Vagina (tissue), 2 donors: ENCODE results near the gene LYPLAL1. TPM values are rescaled to one million over a fixed set of nuclear protein-coding genes. Genes with fewer than 3 reads are reported as not detected.

Experiments used
- DNase-seq, 2 donors: peaks; one replicate each; pipeline ENCODE4 v3.0.0-alpha.2; 2017; ENCODE audit errors: extremely low spot score in 2 of 2
- H3K27ac ChIP-seq: fragments of 200-600 bp; sonication (generic); one replicate; pipeline ENCODE4 v1.5.1; 2019
- H3K27me3 ChIP-seq: fragments of 200-600 bp; sonication (generic); one replicate; pipeline ENCODE4 v1.5.1; 2019
- H3K36me3 ChIP-seq, 2 donors: fragments of 200-600 bp; sonication (generic); one replicate each; pipeline ENCODE4 v1.5.1; 2017 to 2019
- H3K4me1 ChIP-seq: fragments of 200-600 bp; sonication (generic); one replicate; pipeline ENCODE4 v1.5.1; 2019
- H3K4me3 ChIP-seq, 2 donors: fragments of 200-600 bp; sonication (generic); 1 replicate in 1 of 2; 2 replicates in 1 of 2; pipeline ENCODE4 v1.5.1; 2016 to 2019
- H3K9me3 ChIP-seq: fragments of 200-600 bp; sonication (generic); one replicate; pipeline ENCODE4 v1.5.1; 2019
- CTCF ChIP-seq, 3 experiments: fragments of 450-650 bp in 2 of 3; fragments of 200-600 bp in 1 of 3; sonication (generic) in 1 of 3; IDR thresholded peaks; one replicate each; pipeline ENCODE4 v1.5.1; 2017 to 2019; ENCODE audit warnings: antibody characterized with exemption in 3 of 3, mild to moderate bottlenecking in 2 of 3, moderate library complexity in 2 of 3
- POLR2A ChIP-seq, 2 donors: fragments of 450-650 bp; IDR thresholded peaks; one replicate each; pipeline ENCODE4 v1.6.1; 2017; ENCODE audit warnings: antibody characterized with exemption in 2 of 2, mild to moderate bottlenecking in 2 of 2, moderate library complexity in 2 of 2
- POLR2AphosphoS5 ChIP-seq, 2 donors: sonication (generic); formaldehyde crosslinking; IDR thresholded peaks; one replicate each; pipeline ENCODE4 v1.9.0; 2017; ENCODE audit warnings: antibody characterized with exemption in 2 of 2, mild to moderate bottlenecking in 2 of 2, low read depth in 1 of 2; ENCODE audit not compliant: insufficient read depth in 1 of 2
- intact Hi-C: fragments of 100-400 bp; cut with DNase I; formaldehyde crosslinking; loops from one replicate; pipeline ENCODE4 v1.15.1; 2023
- total RNA-seq: library from RNA; depleted of rRNA; stranded (reverse); fragments of >200 nt; gene quantifications from one replicate; pipeline ENCODE4 v1.2.3, GENCODE V29; 2016

Gene LYPLAL1
- total RNA-seq, 1 donor from 2014 or later, result 14.0 TPM

DNA sequence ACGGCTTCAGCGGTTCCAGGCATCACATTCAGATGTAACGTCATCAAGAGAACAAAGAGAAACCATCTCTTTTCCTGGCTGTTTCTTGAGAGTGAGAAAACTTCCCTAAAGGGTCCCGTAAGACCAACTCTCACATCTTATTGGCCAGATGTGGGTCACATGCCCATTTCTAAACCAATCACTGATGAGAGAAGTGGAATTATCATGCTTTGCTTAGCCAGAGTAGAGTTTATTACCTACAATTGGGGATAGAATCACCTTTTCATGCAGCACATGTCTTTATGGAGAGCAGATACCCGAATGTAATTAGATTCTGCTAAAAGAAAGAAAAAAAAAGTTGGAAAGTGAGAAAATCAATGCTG lies 54.4 kb downstream of the LYPLAL1 start:
- no peak overlapping the region for H3K27ac ChIP-seq
- no peaks in the 10 kb centered on the region for H3K27me3 ChIP-seq
- no peaks in the 10 kb centered on the region for H3K9me3 ChIP-seq
- H3K36me3 ChIP-seq, result peaks cover 0 to 8% of the 10 kb centered on the region in 2 donors
- intact Hi-C loops, result no loop called here
- no peaks in the 10 kb centered on the region for H3K4me1 ChIP-seq
- TF ChIP-seq POLR2A (IDR thresholded peaks at IDR 0.05), result no peak
- no peak for TF ChIP-seq POLR2AphosphoS5 (IDR thresholded peaks at IDR 0.05; ENCODE audit: insufficient read depth in 1 of 2, low read depth in 1 of 2)
- no peak for TF ChIP-seq CTCF (IDR thresholded peaks at IDR 0.05)
- H3K4me3 ChIP-seq, result no peak overlapping the region
- no peak for DNase-seq

GRCh38 chr1:219232890-219233289 lies 59.2 kb downstream of the LYPLAL1 start:
- Histone ChIP-seq H3K27me3 (no peaks in the 10 kb centered on the region), H3K4me1 (no peaks in the 10 kb centered on the region), H3K9me3 (no peaks in the 10 kb centered on the region), H3K36me3 (peaks cover 0 to 8% of the 10 kb centered on the region in 2 donors), H3K27ac (no peak overlapping the region), H3K4me3 (no peak overlapping the region)
- intact Hi-C loops, result no loop called here
- TF ChIP-seq CTCF (IDR thresholded peaks at IDR 0.05) (no peak), POLR2A (IDR thresholded peaks at IDR 0.05) (no peak), POLR2AphosphoS5 (IDR thresholded peaks at IDR 0.05; ENCODE audit: insufficient read depth in 1 of 2, low read depth in 1 of 2) (no peak)
- DNase-seq, result no peak

DNA sequence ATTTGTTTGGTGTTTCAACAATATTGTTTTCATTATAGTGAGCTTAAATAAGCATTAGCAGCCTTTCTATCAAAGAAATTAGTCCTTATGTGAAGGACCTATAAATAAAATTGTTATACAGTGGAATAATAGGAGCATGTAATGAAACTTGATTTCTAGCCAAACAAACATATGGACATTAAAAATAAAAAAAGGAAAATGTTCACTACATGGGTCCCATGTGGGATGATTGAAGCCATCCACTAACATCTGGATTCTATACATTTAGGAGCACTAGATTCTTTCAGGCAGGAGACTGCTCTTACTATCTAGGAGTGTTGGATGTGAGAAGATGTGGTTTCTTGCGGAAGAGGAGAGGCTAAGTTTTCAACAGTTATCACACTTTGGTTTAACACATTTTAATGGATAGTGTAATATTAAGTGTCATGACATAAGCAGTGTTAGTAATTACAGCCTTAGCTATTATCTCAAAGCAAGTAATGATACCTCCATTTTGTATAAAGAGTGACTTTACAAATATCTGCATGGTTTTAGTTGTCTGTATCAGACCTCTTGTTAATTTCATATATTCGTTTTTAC lies 62.3 kb downstream of the LYPLAL1 start:
- no peaks in the 10 kb centered on the region for H3K27me3 ChIP-seq
- H3K36me3 ChIP-seq, result no peaks in the 10 kb centered on the region
- H3K27ac ChIP-seq, result no peak overlapping the region
- no peak overlapping the region for H3K4me3 ChIP-seq
- H3K9me3 ChIP-seq, result no peaks in the 10 kb centered on the region
- TF ChIP-seq POLR2AphosphoS5 (IDR thresholded peaks at IDR 0.05; ENCODE audit: insufficient read depth in 1 of 2, low read depth in 1 of 2) (no peak), POLR2A (IDR thresholded peaks at IDR 0.05) (no peak), CTCF (IDR thresholded peaks at IDR 0.05) (no peak)
- intact Hi-C loops, result no loop called here
- no peak for DNase-seq
- H3K4me1 ChIP-seq, result no peaks in the 10 kb centered on the region

- TF ChIP-seq POLR2AphosphoS5 (IDR thresholded peaks at IDR 0.05; ENCODE audit: insufficient read depth in 1 of 2, low read depth in 1 of 2) (no peak), CTCF (IDR thresholded peaks at IDR 0.05) (no peak), POLR2A (IDR thresholded peaks at IDR 0.05) (no peak)
- Histone ChIP-seq H3K27me3 (no peaks in the 10 kb centered on the region), H3K4me3 (no peak overlapping the region), H3K36me3 (no peaks in the 10 kb centered on the region), H3K4me1 (no peaks in the 10 kb centered on the region), H3K27ac (no peak overlapping the region), H3K9me3 (no peaks in the 10 kb centered on the region)
- no peak for DNase-seq
- intact Hi-C loops, result no loop called here
Observed at GRCh38 chr1:219236933-219237610, 63.4 kb downstream of the LYPLAL1 start.

GRCh38 chr1:219239518-219239917 lies 65.8 kb downstream of the LYPLAL1 start:
- no peak overlapping the region for H3K4me3 ChIP-seq
- no peaks in the 10 kb centered on the region for H3K36me3 ChIP-seq
- DNase-seq, result no peak
- intact Hi-C loops, result no loop called here
- H3K27ac ChIP-seq, result no peak overlapping the region
- no peaks in the 10 kb centered on the region for H3K4me1 ChIP-seq
- no peaks in the 10 kb centered on the region for H3K9me3 ChIP-seq
- no peaks in the 10 kb centered on the region for H3K27me3 ChIP-seq
- TF ChIP-seq CTCF (IDR thresholded peaks at IDR 0.05) (no peak), POLR2AphosphoS5 (IDR thresholded peaks at IDR 0.05; ENCODE audit: insufficient read depth in 1 of 2, low read depth in 1 of 2) (no peak), POLR2A (IDR thresholded peaks at IDR 0.05) (no peak)
